Stimulated activated CD4-positive, alpha-beta T cell treated with anti-CD3 and anti-CD28 coated beads, Interleukin-1b, Interleukin-23, amount 100 ng/mL, for 24 hours (primary cell): ENCODE results near the gene EYA4.

ENCODE experiments used
- DNase-seq, 4 experiments: peaks; one replicate each; pipeline ENCODE4 v3.0.0-alpha.2; 2020; ENCODE audit warnings: low read depth in 4 of 4, low spot score in 1 of 4

EYA4 gene

GRCh38 chr6:133441491-133441890 lies 200.3 kb downstream of the EYA4 start:
- DNase-seq, result no peak

- DNase-seq, result no peak
Observed at GRCh38 chr6:133446789-133447188, 205.6 kb downstream of the EYA4 start.

- no peak for DNase-seq
Observed at GRCh38 chr6:133447924-133448323, 206.8 kb downstream of the EYA4 start.

DNA sequence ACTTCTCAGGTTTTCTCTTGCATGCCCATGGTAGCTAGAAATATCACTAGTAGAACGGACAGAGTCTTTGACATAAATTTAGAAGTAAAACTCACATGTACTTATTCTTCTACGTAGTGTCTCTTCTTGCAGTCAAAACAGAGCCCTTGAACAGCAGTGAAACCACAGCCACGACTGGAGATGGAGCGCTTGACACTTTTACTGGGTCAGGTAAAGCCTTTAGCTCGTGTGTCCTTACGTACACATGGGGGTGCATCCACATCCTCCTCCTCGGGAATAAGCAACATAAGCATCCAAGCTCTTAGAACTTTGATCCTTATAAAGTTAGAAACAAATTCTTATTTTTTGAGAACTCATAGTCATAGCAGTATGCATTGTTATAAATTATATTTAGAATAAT lies 215.3 kb downstream of the EYA4 start:
- no peak for DNase-seq

DNA sequence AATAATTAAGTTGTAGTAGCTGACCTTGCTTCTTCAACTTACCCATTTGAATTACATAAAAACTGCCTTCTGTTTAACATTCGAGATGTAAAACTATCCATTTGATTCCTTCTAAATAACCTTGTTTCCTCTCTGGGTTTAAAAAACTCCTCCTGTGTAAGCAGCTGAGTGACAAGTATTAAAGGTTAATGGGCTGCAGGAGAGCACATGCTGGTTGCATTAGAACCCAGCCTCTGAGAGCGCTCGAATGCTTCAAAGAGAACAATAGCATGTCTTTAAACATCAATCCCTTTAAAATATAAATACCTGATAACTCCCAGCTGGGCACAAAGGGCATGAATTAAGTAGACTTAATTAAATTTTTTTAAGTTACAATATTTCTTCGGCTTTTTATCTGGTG lies 215.8 kb downstream of the EYA4 start:
- DNase-seq, result no peak

GRCh38 chr6:133460101-133460500 lies 218.9 kb downstream of the EYA4 start:
- no peak for DNase-seq

DNA sequence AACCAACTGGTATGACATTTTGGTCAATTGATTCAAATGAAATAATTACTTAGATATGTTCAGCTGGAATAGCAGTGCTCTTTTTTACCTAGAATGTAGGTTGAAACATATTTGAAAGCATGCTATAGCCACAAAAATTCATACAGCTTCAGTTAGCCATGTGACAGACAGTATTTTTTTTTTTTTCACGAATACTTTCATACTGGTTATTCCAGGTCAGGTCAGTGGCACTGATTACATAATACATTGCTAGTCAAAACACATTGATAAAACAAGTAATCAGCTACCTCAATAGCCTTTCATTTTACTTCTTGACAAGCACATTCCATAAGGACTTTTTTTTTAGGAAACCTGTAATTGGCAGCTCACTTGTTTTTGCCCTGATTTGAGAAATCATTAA lies 222.6 kb downstream of the EYA4 start:
- no peak for DNase-seq

DNA sequence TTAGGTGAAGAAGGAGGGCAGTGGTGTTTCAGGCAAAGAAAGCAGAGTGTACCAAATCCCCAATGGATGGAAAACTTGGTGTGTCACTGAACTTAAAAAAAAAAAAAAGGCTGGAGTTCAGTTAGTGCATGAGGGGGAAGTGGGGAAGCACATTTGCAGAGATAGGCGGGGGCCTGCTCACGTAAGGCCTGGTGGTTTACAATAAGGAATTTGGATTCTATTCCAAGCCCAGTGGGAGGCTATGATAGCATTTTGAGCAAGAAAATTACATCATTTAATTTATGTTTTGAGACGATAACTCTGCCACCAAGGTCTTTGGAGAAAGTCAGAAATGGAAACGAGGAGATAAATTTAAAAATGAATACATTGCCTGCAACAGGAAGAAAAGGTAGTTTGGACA lies 225.5 kb downstream of the EYA4 start:
- DNase-seq, result no peak

- no peak for DNase-seq
Observed at GRCh38 chr6:133467231-133467981, 226.2 kb downstream of the EYA4 start.

DNA sequence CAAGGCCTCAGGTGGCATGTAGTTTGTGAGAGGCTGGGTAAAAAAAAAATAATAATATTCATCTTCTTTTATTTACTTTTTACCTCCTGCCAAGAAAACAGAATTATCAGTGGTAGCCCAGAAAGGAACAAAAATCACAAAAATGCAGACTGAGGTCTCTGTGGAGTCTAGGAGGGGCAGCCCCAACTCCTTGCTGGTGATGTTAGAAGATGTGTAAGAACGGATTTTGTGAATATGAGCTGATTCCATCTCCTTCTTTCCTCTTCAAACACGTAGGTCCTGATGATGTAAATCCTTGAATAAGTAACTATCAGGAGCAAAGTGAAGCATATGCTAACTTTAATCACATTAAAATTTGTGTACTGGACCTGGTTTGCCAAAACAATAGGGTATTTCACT lies 226.8 kb downstream of the EYA4 start:
- DNase-seq, result no peak

GRCh38 chr6:133468591-133468990 lies 227.4 kb downstream of the EYA4 start:
- no peak for DNase-seq

- no peak for DNase-seq
Observed at GRCh38 chr6:133474516-133474915, 233.4 kb downstream of the EYA4 start.

DNA sequence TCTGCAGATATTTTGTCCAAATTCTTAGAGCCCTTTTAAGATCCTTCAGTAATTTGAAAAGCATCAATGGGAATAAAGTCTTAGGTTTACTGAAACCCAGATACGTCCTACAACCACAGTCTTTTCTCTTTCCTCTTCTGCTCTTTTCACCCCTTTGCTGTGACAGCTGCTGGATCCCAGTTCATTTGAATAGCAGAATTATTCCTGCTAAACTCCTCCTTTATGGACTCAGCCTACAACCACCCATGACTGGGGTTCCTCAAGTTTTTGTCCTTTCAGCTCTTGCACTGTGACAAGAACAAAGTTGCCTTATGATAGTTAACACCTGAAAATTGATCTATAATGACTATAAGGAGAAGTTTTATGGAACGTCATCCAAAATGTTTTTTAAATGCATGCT lies 237.5 kb downstream of the EYA4 start:
- DNase-seq, result no peak

DNA sequence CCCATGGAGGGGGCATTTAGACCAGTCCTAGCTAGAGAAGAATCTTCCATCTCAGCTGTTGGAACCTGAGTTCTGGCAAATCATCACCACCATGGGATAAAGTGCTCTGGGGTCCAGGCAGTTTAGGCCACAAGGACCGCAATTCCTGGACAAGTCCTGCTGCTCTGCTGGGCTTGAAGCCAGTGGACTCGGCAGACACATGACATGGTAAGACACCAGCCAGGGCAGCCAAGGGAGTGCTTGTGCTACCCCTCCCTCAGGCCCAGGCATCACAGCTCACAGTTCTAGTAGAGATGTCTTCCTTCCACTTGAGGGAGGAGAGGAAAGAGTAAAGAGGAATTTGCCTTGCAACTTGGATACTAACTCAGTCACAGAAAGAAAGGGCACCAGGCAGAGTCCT lies 246.0 kb downstream of the EYA4 start:
- DNase-seq, result no peak

DNA sequence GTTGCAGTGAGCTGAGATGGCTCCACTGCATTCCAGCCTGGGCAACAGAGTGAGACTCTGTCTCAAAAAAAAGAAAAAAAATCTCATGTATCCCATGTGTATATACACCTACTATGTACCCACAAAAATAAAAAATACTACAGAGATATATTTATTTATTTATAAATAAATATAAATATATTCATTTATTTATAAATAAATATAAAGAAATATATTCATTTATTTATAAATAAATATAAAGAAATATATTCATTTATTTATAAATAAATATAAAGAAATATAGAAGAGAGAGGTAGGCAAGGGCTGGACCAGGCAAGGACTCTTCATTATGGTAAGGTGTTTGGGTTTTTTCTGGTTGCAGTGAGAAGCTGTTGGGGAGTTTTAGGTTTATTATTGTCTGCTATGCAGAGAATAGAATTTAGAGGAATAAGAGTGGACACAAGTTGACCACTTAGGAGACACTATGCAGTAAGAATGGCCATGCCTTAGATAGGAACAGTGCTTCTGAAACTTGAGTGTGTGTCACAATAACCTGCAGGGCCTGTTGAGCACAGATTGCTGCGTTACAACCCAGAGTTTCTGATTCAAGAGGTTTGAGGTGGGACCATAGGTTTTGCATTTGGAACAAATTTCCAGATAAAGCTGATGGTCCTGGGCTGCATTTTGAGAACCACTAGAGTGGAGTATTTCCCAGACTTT lies 254.2 kb downstream of the EYA4 start:
- no peak for DNase-seq

DNA sequence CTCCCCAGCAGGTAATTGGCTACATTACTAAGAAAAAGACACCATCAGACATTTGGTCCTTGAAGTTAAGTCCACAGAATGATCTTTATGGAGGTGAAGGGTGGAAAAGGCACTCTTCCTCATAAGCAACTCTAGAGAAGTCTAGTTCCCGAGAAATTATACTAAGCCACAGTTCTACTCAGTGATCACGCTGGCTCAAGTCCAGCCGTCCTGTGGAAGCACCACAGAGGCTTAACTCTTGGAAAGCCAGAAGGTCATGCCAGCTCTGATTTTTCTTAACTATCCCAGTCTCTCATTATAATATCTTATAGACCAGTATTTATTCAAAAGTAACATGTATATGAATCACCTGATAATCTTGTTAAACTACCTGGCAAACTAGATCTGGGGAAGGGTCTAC lies 258.5 kb downstream of the EYA4 start:
- no peak for DNase-seq

DNA sequence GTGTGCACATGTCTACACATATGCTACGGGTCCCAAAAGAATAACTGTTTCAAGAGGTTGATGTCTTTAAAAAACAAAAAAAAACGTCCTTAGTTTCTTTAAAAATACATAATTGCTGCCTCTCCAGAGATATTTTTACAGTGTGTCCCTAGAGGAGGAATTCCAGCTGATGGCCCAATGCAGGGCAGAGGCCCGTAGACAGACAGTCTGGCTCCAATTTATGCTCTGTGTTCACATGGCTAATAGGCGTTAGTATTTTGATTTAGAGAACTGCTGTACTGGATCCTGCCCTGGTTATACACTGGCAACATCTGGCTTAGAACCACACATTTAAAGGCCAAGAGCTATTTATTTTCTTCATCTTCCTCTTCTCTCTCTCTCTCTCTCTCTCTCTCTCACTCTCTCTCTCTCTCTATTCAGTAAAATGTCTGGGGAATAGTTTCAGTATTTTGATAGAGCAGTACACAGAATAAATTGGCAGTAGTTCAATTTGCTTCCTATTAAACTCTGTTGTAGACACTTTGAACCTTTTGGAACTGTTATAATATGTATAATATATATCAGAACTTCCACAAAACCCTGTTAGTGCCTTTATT lies 260.6 kb downstream of the EYA4 start:
- DNase-seq, result no peak

- no peak for DNase-seq
Observed at GRCh38 chr6:133502441-133503335, 261.5 kb downstream of the EYA4 start.

DNA sequence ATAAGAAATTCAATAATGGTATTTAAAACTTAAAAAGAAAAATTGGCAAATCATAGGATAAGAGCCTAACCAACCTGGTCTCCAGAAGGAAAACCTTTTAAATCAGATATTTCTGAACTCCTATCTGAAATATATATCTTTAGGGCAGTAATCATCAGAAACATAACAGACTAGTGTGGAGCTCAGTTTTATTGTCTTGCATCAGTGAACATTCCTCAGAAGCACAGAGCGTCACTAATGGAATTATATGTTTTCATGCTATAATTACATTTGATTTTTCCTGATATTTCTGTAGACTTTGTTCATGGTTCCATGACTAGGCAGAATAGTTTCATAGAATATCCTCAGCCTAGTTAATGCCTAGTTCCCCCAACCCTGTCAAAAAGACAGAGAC lies 262.2 kb downstream of the EYA4 start:
- DNase-seq, result no peak

DNA sequence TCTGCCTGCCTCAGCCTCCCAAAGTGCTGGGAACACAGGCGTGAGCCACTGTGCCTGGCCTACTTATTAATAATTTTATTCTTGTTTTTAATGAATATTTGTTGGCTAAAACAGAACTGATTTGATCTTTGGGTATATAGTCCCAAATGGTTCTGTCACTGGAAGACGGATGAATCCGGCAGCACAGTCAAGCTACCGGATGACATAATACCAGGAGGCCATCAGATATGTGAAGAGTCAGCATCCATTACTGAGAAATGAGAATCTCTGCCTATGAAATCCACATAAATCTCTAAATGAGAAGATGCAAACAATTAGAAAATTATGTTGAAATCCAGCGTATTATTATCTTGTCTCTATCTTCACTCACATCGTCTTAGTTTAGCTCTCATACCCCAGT lies 263.0 kb downstream of the EYA4 start:
- DNase-seq, result no peak

- DNase-seq, result no peak
Observed at GRCh38 chr6:133504761-133505160, 263.6 kb downstream of the EYA4 start.

GRCh38 chr6:133505681-133506080 lies 264.5 kb downstream of the EYA4 start:
- DNase-seq, result no peak
